ENCODE data around the gene TMEM69. TPM values are rescaled to one million over a fixed set of nuclear protein-coding genes. Genes with fewer than 3 reads are reported as not detected.
"Not testable (repeated sequence)": the region's sequence is repeated elsewhere in the genome, so short reads cannot be mapped to it uniquely, and the experiment has no call there.

The TMEM69 gene
- total RNA-seq, 1 donor, result 16.0 TPM

- no peaks in the 10 kb centered on the region for H3K9me3 ChIP-seq (ENCODE audit: low read depth, low read length)
- no peak overlapping the region for H3K4me3 ChIP-seq (ENCODE audit: low read length)
- H3K4me1 ChIP-seq (ENCODE audit: insufficient read depth, low read length), result peaks cover 15% of the 10 kb centered on the region
- no peaks in the 10 kb centered on the region for H3K27me3 ChIP-seq (ENCODE audit: insufficient read depth, low read length)
These were observed 19.5 kb upstream of the TMEM69 start for GRCh38 chr1:45668526-45668925.

DNA sequence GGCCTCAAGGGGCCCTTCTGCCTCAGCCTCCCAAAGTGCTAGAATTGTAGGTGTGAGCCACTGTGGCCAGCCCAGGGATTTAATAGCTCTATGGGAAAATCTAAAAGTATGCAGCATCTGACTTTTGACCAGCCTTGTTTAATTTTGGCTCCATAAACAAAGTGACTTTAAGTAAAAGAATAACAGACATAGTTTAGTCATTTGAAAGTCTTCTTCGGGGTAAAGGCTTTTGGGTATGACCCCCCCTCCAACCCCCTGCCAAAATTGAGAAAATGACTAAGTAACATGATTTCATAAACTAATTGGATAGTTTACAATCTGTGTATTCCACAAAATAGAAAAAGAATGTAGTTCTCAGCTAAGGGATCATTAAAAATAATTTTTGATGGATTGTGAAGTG, 18.6 kb upstream of the TMEM69 start:
- H3K9me3 ChIP-seq (ENCODE audit: low read depth, low read length), result no peaks in the 10 kb centered on the region
- no peak overlapping the region for H3K4me3 ChIP-seq (ENCODE audit: low read length)
- H3K27me3 ChIP-seq (ENCODE audit: insufficient read depth, low read length), result no peaks in the 10 kb centered on the region
- H3K4me1 ChIP-seq (ENCODE audit: insufficient read depth, low read length), result peaks cover 19% of the 10 kb centered on the region

DNA sequence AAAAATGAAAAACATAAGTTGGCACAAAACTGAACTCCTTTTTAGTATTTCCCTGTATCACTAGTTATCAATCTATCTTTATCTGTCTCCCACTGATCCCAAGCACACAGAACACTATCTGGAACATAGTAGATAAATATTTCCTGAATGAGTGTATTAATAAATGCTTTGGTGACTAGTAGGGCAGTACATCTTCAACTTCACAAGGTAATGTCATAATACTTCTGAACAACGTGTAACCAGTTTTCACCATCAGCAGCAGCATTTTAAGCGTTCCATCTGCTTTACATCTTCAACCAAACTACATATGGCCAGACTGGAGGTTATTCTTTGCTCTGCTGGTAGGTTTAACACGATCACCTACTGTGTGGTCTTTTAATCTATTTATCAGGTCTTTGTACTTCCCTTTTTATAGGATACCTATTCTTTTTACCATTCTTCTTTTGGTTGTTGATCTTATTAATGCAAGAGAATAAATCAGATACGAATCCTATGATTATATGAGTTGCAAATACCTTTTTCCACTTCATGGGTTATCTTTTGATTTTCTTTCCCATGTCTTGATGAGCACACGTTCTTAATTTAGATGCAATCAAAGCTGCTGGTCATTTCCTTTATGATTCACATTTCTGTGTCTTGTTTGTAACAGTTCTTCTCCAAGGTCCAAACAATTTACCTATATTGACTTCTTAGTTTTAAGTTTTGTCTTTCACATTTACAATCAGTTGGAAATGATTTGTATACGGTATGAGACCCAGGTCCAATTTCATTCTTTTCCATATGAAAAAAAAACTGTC, 17.9 kb upstream of the TMEM69 start:
- Histone ChIP-seq H3K27me3 (ENCODE audit: insufficient read depth, low read length) (no peaks in the 10 kb centered on the region), H3K4me1 (ENCODE audit: insufficient read depth, low read length) (peaks cover 19% of the 10 kb centered on the region)

DNA sequence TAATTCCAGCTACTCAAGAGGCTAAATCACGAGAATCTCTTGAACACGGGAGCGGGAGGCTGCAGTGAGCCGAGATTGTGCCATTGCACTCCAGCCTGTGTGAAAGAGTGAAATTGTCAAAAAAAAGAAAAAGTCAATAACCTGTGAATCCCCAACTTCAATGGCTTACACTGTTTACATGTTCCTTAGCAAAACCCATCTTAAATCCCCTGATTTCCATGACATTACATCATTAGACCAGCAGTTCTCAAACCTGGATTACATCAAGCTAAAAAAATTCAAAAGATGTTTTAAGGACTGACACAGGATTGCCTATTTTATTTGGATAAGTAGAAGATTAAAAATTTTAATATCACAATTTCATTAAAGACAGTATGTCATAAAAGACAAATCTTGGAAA, 14.0 kb upstream of the TMEM69 start:
- Histone ChIP-seq H3K9me3 (ENCODE audit: low read depth, low read length) (no peaks in the 10 kb centered on the region), H3K4me1 (ENCODE audit: insufficient read depth, low read length) (peaks cover 27% of the 10 kb centered on the region)

More for the DNA sequence above, 17.9 kb upstream of the TMEM69 start:
- Histone ChIP-seq H3K9me3 (ENCODE audit: low read depth, low read length) (no peaks in the 10 kb centered on the region), H3K4me3 (ENCODE audit: low read length) (no peak overlapping the region)

DNA sequence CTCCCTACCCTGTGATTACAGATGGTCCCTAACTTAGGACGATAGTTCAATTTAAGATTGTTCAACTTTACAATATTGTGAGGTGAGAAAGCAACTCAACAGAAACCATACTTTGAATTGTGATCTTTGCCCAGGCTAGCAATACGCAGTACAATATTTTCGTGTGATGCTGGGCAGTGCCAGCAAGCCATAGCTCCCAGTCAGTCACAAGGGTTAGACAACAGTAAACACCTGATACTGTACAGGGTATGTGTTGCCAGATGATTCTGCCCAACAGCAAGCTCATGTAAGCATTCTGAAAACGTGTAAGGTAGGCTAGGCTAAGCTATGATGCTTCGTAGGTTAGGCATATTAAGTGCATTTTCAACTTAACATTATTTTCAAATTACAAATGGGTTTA, 13.5 kb upstream of the TMEM69 start:
- Histone ChIP-seq H3K9me3 (ENCODE audit: low read depth, low read length) (no peaks in the 10 kb centered on the region), H3K27me3 (ENCODE audit: insufficient read depth, low read length) (no peaks in the 10 kb centered on the region), H3K4me1 (ENCODE audit: insufficient read depth, low read length) (peaks cover 32% of the 10 kb centered on the region), H3K4me3 (ENCODE audit: low read length) (no peak overlapping the region)

More for the DNA sequence above, 14.0 kb upstream of the TMEM69 start:
- Histone ChIP-seq H3K4me3 (ENCODE audit: low read length) (no peak overlapping the region), H3K27me3 (ENCODE audit: insufficient read depth, low read length) (no peaks in the 10 kb centered on the region)

DNA sequence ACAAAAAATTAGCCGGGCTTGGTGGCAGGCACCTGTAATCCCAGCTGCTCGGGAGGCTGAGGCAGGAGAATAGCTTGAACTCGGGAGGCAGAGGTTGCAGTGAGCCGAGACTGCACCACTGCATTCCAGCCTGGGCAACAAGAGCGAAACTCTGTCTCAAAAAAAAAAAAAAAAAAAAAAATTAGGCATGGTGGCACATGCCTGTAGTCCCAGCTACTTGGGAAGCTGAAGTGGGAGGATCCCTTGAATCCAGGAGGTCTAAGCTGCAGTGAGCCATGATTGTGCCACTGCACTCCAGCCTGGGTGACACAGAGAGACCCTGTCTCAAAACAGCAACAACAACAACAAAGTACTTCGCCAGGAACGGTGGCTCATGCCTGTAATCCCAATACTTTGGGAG, 11.4 kb upstream of the TMEM69 start:
- H3K27me3 ChIP-seq (ENCODE audit: insufficient read depth, low read length); H3K4me3 ChIP-seq (ENCODE audit: low read length); H3K9me3 ChIP-seq (ENCODE audit: low read depth, low read length): not testable (repeated sequence)
- peaks cover 37% of the 10 kb centered on the region for H3K4me1 ChIP-seq (ENCODE audit: insufficient read depth, low read length)

DNA sequence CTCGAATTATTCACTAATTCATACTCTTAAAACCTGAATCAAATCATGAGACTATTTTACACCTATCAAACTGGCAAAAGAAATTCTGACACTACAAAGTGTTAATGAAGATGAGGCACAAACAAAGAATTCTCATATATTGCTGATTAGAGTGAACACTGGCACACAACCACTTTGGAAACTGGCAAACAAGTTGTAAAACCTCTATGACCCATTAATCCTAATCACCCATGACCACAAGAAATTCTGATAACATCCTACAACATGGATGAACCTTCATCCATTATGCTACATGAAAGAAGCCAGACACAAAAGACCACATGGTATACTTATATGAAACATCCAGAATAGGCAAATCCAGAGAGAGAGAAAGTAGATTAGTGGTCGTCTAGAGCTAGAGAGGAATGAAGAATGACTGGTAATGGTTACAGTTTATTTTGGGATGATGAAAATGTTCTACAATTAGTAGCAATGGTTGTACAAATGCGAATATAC, 10.2 kb upstream of the TMEM69 start:
- Histone ChIP-seq H3K27me3 (ENCODE audit: insufficient read depth, low read length) (no peaks in the 10 kb centered on the region), H3K4me1 (ENCODE audit: insufficient read depth, low read length) (peaks cover 39% of the 10 kb centered on the region), H3K9me3 (ENCODE audit: low read depth, low read length) (no peaks in the 10 kb centered on the region), H3K4me3 (ENCODE audit: low read length) (no peak overlapping the region)

- Histone ChIP-seq H3K27me3 (ENCODE audit: insufficient read depth, low read length) (no peaks in the 10 kb centered on the region), H3K9me3 (ENCODE audit: low read depth, low read length) (no peaks in the 10 kb centered on the region), H3K4me3 (ENCODE audit: low read length) (no peak overlapping the region), H3K4me1 (ENCODE audit: insufficient read depth, low read length) (peaks cover 40% of the 10 kb centered on the region)
These were observed 9.5 kb upstream of the TMEM69 start for GRCh38 chr1:45678489-45678888.

DNA sequence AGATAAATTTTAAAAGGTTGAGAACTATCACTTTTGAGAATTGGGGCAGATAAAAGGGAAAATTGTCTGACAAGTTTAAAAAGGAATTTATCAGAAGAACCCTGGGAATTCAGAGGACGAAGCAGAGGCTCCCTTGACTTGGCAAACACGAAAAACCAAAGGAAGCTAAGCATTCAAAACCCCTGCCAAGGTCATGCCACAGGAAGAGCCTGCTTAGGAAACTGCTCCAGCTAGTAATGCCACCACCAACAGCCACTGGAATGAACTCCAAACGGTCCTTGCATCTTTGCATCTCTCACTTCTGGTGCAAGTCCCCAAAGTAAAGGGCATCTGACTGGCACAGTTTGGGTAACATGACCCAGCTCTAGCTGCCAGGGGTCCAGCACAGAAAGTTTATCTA, 8.9 kb upstream of the TMEM69 start:
- no peaks in the 10 kb centered on the region for H3K27me3 ChIP-seq (ENCODE audit: insufficient read depth, low read length)
- H3K9me3 ChIP-seq (ENCODE audit: low read depth, low read length), result no peaks in the 10 kb centered on the region
- H3K4me1 ChIP-seq (ENCODE audit: insufficient read depth, low read length), result peaks cover 41% of the 10 kb centered on the region
- H3K4me3 ChIP-seq (ENCODE audit: low read length), result no peak overlapping the region

GRCh38 chr1:45682942-45683341, 5.0 kb upstream of the TMEM69 start:
- H3K4me3 ChIP-seq (ENCODE audit: low read length), result no peak overlapping the region

DNA sequence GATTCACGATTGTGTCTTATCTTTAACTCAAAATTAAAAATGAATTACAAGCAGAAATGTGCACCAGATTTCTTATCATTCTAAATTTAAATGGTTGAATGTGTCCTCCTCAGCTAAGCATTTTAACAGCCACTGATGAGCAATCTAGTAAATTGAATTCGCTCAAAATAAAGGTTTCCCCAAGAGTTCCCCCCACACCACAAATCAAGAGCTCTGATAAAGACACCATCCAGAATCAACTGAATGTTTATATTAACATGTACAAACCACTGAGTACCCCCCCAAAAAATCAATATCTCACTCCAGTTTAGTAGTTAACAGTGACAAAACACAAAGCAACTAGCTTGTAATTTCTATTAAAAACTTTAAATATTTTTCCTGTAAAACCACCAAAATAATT, 3.6 kb upstream of the TMEM69 start:
- Histone ChIP-seq H3K27me3 (ENCODE audit: insufficient read depth, low read length) (no peaks in the 10 kb centered on the region), H3K9me3 (ENCODE audit: low read depth, low read length) (no peaks in the 10 kb centered on the region), H3K4me3 (ENCODE audit: low read length) (no peak overlapping the region), H3K4me1 (ENCODE audit: insufficient read depth, low read length) (peaks cover 44% of the 10 kb centered on the region)

More at GRCh38 chr1:45682942-45683341, 5.0 kb upstream of the TMEM69 start:
- no peaks in the 10 kb centered on the region for H3K27me3 ChIP-seq (ENCODE audit: insufficient read depth, low read length)
- peaks cover 38% of the 10 kb centered on the region for H3K4me1 ChIP-seq (ENCODE audit: insufficient read depth, low read length)
- H3K9me3 ChIP-seq (ENCODE audit: low read depth, low read length), result no peaks in the 10 kb centered on the region

DNA sequence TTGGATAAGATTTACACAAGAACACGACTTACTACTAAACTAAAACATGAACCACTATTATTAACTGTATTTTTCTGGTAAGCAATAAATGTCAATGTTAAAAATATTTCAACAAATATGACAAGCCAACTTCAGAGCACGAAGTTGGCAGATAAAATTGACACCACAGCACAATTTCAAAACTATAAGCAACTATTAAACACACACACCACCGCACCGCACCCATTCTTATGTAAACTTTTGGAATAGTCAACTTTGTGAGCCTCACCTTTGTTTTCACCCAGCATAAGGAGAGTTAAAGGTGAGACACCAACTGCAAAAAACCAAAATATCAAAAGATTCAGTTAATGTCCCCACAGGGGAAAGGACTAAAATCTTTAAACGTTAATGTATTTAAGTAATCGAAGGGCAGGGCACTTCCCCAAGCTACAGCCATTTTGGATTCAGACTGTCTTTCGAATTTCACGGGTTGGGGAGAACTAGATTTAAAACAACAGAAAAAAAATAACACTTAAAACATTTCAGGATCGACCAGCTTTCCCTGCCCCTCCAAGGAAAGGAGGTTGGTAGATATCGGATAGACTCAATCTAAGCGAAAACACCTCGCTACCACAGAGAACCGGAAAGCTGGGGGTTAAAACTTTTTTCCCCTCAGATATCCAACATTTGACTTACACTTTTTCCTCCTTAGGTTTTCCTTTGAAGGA, 2.5 kb upstream of the TMEM69 start:
- Histone ChIP-seq H3K27me3 (ENCODE audit: insufficient read depth, low read length) (no peaks in the 10 kb centered on the region), H3K4me1 (ENCODE audit: insufficient read depth, low read length) (peaks cover 43% of the 10 kb centered on the region), H3K9me3 (ENCODE audit: low read depth, low read length) (no peaks in the 10 kb centered on the region), H3K4me3 (ENCODE audit: low read length) (peak overlapping the region; percentile 96)

DNA sequence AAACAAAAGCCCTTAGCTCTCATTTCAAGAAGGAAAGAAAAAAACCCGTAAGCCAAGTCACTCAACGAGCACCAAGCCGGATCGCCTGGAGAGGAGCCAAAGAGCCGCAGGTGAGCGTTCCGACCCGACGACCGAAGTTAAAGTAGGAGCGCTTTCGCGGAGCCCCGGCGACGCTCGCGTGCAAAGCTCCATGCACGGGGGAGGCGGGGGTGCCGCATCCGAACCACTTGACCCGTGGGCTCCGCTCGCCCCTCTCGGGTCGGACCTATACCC, 2.0 kb upstream of the TMEM69 start:
- Histone ChIP-seq H3K27me3 (ENCODE audit: insufficient read depth, low read length) (no peaks in the 10 kb centered on the region), H3K9me3 (ENCODE audit: low read depth, low read length) (no peaks in the 10 kb centered on the region), H3K4me3 (ENCODE audit: low read length) (peak overlapping the region; percentile 96), H3K4me1 (ENCODE audit: insufficient read depth, low read length) (peaks cover 42% of the 10 kb centered on the region)

- no peaks in the 10 kb centered on the region for H3K9me3 ChIP-seq (ENCODE audit: low read depth, low read length)
- peaks cover 42% of the 10 kb centered on the region for H3K4me1 ChIP-seq (ENCODE audit: insufficient read depth, low read length)
- peak within 1 kb of the TSS; percentile 96 for H3K4me3 ChIP-seq (ENCODE audit: low read length)
- H3K27me3 ChIP-seq (ENCODE audit: insufficient read depth, low read length), result no peaks in the 10 kb centered on the region
These were observed 1.5 kb upstream of the TMEM69 start, which contains the start of gene GPBP1L1 for GRCh38 chr1:45686288-45687013. Gene GPBP1L1, minus strand, starts transcription at chr1:45686533. Its CDS starts 27,446 bp downstream, at chr1:45659087.

Measured in mononuclear cell (primary cell).